SJCRH30 (cell line): ENCODE data around the gene GPR55. TPM values are rescaled to one million over a fixed set of nuclear protein-coding genes. Genes with fewer than 3 reads are reported as not detected.

Experiments used
- DNase-seq, 2 experiments: peaks; one replicate each; pipeline ENCODE4 v3.0.0-alpha.2; 2015 to 2020
- H3K27ac ChIP-seq: fragments of 250-450 bp; sonication (Bioruptor Pico); 2 replicates; pipeline ENCODE4 v1.5.1; 2020; ENCODE audit warnings: mild to moderate bottlenecking, moderate library complexity
- H3K27me3 ChIP-seq: fragments of 250-450 bp; sonication (Bioruptor Pico); 2 replicates; pipeline ENCODE4 v1.5.1; 2020; ENCODE audit warnings: mild to moderate bottlenecking, moderate library complexity
- H3K36me3 ChIP-seq: fragments of 250-450 bp; sonication (Bioruptor Pico); 2 replicates; pipeline ENCODE4 v1.5.1; 2020; ENCODE audit warnings: mild to moderate bottlenecking, moderate library complexity
- H3K4me1 ChIP-seq: fragments of 250-450 bp; sonication (Bioruptor Pico); 2 replicates; pipeline ENCODE4 v1.5.1; 2020; ENCODE audit warnings: mild to moderate bottlenecking, moderate library complexity
- H3K4me3 ChIP-seq: fragments of 250-450 bp; sonication (Bioruptor Pico); 2 replicates; pipeline ENCODE4 v1.5.1; 2020; ENCODE audit warnings: mild to moderate bottlenecking, moderate library complexity
- H3K9me3 ChIP-seq: fragments of 250-450 bp; sonication (Bioruptor Pico); replicated peaks from 2 replicates; pipeline ENCODE4 v1.5.1; 2020; ENCODE audit warnings: mild to moderate bottlenecking, moderate library complexity
- total RNA-seq: library from RNA; depleted of rRNA; stranded (reverse); fragments of >200 nt; shearing (Covaris generic); gene quantifications from 2 replicates; pipeline ENCODE4 v1.2.3, GENCODE V29; 2014

Gene GPR55
- total RNA-seq, 1 experiment from 2014 or later, result 0.10 TPM

DNA sequence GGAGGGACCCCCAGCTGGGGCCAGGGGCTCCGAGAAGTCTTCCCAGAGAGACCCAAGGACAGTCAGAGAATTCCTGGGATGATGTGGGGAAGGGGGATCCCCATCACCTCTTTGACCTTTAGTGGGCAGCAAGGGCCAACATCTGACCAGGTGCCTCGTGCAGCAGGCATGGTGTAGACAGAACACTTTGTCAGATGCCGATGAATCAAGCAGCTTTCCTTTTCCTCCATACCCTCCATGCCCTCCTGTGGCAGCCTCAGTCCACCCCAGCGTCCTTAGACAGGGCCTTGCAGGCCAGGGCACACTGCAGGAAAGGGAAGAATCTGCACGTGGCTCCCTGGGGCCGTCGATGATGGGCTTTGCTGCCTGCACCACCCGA lies 26.3 kb downstream of the GPR55 start:
- H3K9me3 ChIP-seq, result no peaks in the 10 kb centered on the region
- no peak for DNase-seq
- H3K4me3 ChIP-seq, result no peak overlapping the region
- no peaks in the 10 kb centered on the region for H3K4me1 ChIP-seq
- no peaks in the 10 kb centered on the region for H3K36me3 ChIP-seq
- peaks cover 59% of the 10 kb centered on the region for H3K27me3 ChIP-seq
- H3K27ac ChIP-seq, result no peak overlapping the region

DNA sequence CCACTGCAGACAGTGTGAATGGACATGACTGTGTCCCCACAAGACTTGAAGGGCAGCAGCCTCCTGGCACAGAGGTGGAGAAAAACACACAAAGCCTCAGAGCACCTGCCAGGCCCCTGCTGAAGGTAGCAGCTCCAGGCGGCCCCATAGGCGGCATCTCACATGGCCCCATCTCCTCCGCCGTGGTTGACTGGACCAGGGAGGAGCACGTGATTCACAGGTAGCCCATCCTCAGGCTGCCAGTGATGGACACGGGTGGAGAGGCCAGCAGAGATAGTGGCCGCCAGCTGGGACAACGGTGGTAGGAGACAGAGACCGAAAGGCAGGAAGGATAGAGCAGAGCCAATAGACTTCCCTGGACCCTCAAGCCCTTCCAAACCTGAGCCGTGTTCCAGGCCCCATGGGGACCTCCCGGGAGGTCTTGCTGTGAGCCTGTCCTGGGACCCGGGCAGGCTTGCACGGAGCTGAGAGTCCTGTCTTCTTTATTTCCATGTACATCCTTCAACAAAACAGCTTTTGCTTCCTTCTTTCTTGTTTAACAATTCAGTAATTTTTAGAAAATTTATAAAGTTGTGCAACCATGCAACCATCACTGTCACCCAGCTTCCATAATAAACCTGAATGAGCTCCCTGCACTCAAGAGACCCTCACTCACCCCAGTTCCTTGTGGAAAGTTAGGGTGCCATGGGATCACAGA lies 26.9 kb downstream of the GPR55 start:
- Histone ChIP-seq H3K27me3 (peaks cover 63% of the 10 kb centered on the region), H3K9me3 (no peaks in the 10 kb centered on the region)
- DNase-seq, result no peak

DNA sequence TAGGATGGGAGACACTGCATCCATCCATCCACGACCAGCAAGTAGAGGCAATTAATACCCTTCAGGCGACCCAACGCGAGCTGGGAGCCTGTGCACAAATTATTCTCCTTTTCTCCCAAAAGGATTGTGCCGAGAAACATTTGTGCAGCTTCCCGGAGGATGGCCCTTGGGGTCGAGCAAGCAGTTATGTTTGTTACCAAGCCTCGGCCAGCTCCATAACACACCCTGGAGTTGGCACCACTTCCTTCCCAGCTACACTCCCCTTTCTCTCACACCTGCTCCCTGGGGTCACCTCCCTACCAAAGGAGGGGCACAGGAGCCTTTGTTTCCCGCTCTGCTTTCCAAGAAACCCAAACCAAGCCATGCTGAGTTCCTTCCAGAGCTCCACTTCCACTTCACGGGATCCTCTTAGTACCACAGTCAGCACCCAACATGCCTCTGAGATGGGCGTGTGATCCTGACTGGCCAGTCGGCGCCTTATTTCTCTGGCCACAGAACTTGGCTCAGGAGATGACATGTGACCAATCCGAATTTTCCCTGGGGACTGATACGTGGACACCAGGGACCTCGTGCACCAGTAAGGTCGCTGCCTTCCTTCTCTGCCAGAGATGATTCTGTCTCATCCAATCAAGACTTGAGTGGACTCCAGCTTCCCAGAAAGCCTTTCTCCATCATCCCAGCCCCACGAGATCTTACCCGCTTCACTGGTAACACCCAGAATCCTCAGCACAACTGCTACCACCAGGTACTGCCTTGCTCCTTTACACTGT lies 28.5 kb downstream of the GPR55 start:
- Histone ChIP-seq H3K27me3 (peaks cover 64% of the 10 kb centered on the region), H3K4me3 (no peak overlapping the region)
- no peak for DNase-seq

More for the DNA sequence above, 26.9 kb downstream of the GPR55 start:
- Histone ChIP-seq H3K36me3 (no peaks in the 10 kb centered on the region), H3K4me3 (no peak overlapping the region), H3K27ac (no peak overlapping the region), H3K4me1 (no peaks in the 10 kb centered on the region)

DNA sequence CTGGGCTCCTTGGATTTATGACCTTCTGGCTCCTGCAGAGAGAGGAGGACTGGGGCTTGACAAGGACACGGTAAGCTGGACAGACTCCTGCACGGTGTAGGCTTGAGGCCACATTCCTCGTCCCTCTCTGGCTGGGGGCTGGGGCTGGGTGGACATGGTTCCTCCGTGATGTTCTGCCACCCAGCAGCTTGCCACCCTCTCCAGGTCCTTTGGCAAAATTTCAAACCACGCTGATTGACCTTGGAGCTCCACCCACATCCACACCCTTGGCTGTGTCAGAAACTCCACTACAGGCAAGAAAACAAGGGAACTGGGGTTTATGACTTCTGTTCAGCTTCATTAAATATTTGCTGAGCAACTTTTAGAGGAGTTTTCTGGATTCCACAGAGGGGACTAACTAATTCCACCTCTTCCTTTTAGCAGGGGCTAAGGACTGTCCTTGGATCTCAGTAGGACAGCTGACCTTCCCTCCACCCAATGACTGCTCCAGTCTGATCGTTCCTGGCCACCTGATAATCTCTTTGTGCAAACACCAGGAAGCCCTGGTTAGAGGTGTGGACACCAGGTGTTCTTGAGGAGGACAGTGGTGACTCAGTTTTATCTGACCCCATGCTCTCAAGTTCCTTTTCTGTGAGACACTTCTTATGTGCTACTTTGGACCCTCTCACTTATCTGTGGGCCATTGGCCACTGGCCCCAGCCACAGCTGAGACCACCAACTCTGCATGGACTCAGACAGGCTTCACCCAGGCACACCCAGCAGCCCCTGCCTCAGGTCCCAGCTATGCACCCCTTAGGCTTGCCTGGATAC lies 29.3 kb downstream of the GPR55 start:
- no peak for DNase-seq
- Histone ChIP-seq H3K27ac (no peak overlapping the region), H3K4me3 (no peak overlapping the region), H3K36me3 (no peaks in the 10 kb centered on the region), H3K4me1 (no peaks in the 10 kb centered on the region), H3K27me3 (peaks cover 64% of the 10 kb centered on the region), H3K9me3 (no peaks in the 10 kb centered on the region)

More for the DNA sequence above, 28.5 kb downstream of the GPR55 start:
- H3K27ac ChIP-seq, result no peak overlapping the region
- no peaks in the 10 kb centered on the region for H3K36me3 ChIP-seq
- no peaks in the 10 kb centered on the region for H3K9me3 ChIP-seq
- H3K4me1 ChIP-seq, result no peaks in the 10 kb centered on the region

DNA sequence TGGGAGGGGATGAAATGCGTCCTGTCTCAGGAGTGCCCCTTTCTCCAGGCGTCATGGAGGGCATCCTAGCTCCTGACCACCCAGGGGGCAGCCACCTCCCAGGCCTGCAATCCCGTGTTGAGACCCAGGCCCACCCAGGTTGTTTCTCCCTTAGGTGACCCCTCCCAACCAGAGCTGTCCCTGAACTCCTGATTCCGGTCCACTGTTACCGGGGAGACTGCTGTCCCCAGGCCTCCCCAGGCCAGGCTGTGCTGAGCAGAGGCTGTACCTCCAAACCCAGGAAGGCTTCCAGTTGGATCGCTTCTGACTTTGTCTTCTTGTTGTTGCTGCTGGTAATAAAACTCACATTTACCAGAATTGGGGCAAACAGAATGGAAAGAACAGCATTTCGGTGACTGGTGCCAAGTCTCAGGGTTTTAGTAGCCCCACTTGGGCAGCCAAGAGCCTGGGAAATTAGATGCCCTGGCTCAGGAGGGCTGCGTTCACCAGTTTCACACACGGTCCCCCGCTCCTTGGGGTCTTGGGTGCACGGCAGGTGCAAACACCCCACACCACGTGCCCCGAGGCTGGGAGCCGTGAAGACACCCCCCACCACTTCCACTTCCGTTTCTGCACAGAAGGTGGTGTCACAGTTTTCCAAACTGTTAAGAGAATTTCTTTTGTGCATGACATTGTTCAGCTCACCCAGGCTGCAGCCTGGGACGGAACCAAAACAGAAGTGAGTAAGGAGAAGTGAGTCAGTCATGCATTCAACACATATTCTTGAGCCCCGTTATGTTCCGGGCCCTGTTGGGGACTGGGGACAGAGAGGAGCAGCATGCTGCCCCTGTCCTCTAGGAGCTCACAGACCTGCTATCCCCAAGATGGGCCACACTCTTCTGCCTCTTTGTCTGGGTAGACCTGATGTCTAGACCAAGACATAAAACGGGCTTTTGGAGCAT lies 30.9 kb downstream of the GPR55 start:
- H3K4me3 ChIP-seq, result no peak overlapping the region
- no peak for DNase-seq
- no peaks in the 10 kb centered on the region for H3K4me1 ChIP-seq
- peaks cover 54% of the 10 kb centered on the region for H3K27me3 ChIP-seq
- H3K36me3 ChIP-seq, result no peaks in the 10 kb centered on the region
- no peak overlapping the region for H3K27ac ChIP-seq
- H3K9me3 ChIP-seq, result no peaks in the 10 kb centered on the region

DNA sequence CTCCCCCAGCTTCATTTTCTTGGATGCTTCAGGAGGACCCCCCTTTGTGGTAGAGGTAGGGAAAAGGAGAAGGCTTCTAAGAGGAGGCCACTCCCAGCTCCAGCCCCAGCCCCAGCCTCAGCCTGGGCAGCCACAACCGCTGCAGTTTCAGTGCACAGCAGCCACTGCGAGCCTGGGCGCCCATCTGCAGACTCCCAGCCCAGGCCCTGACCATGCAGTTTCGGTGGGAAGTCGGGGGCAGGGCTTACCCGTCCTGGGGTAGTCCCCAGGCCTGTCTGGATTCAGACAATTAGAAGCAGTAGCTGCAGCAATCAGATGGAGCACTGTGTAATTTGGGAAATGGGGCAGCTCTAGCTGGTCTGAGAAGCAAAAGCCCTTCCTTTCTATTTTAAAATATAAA lies 31.7 kb downstream of the GPR55 start:
- Histone ChIP-seq H3K27ac (no peak overlapping the region), H3K36me3 (no peaks in the 10 kb centered on the region), H3K4me3 (no peak overlapping the region), H3K27me3 (peaks cover 49% of the 10 kb centered on the region), H3K4me1 (no peaks in the 10 kb centered on the region), H3K9me3 (no peaks in the 10 kb centered on the region)
- no peak for DNase-seq

DNA sequence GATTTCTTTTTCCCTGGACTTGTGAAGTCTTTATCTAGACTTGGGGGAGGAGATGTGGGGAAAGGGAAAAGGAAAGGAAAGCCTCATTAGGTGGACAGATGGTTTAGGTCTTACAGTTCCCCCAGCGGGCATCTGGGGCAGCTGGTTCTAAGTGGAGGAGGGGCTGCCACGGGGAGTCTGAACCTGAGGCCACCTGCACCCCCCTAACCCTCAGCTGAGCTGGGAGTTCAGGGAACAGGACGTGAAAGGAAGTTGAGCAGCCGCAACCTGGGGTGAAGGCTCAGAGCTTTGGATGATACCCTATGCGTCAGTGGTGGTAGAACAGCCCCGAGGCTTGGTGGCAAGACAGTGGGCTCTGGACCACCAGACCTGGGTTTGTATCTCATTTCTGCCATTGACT lies 33.5 kb downstream of the GPR55 start:
- Histone ChIP-seq H3K4me1 (no peaks in the 10 kb centered on the region), H3K27me3 (peaks cover 33% of the 10 kb centered on the region), H3K36me3 (no peaks in the 10 kb centered on the region), H3K9me3 (no peaks in the 10 kb centered on the region), H3K4me3 (no peak overlapping the region), H3K27ac (no peak overlapping the region)
- DNase-seq, result no peak

DNA sequence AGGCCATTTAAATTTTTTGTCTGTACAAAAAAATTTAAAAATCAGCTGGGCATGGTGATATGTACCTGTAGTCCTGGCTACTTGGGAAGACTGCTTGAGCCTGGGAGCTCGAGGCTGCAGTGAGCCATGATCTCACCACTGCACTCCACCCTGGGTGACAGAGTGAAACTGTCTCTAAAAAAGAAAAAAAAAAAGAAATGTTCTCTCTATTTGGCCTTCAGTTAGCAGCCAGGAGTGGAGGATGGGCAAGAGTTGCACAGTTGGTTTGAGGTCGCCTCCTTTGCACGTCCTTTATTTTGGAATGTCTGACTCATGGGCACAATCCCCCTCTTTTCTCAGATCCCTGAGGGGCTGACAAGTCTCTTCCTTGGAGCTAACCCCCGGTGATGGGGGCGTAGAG lies 34.0 kb downstream of the GPR55 start:
- Histone ChIP-seq H3K36me3 (no peaks in the 10 kb centered on the region), H3K27ac (no peak overlapping the region), H3K9me3 (no peaks in the 10 kb centered on the region), H3K4me3 (no peak overlapping the region), H3K27me3 (peaks cover 33% of the 10 kb centered on the region), H3K4me1 (no peaks in the 10 kb centered on the region)
- DNase-seq, result no peak

DNA sequence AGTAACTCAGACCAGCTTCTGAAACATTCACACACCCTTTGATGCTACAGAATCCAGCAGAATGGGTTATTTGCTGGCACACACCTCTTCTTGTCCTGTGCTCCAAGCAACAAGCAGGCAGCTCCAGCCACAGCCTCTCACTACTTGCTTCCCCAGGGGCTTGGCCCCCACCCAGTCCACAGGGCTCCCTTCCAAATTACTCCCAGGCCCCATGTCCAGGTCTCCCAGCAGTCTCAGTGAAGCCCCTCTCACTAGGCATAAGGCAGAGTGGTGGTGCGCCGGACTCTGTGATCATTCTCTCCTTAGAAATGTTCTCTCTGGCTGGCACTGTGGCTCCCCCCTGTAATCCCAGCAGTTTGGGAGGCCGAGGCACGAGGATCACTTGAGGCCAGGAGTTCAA lies 34.4 kb downstream of the GPR55 start:
- Histone ChIP-seq H3K4me3 (no peak overlapping the region), H3K4me1 (no peaks in the 10 kb centered on the region), H3K27me3 (peaks cover 32% of the 10 kb centered on the region), H3K27ac (no peak overlapping the region), H3K36me3 (no peaks in the 10 kb centered on the region), H3K9me3 (no peaks in the 10 kb centered on the region)
- DNase-seq, result no peak

DNA sequence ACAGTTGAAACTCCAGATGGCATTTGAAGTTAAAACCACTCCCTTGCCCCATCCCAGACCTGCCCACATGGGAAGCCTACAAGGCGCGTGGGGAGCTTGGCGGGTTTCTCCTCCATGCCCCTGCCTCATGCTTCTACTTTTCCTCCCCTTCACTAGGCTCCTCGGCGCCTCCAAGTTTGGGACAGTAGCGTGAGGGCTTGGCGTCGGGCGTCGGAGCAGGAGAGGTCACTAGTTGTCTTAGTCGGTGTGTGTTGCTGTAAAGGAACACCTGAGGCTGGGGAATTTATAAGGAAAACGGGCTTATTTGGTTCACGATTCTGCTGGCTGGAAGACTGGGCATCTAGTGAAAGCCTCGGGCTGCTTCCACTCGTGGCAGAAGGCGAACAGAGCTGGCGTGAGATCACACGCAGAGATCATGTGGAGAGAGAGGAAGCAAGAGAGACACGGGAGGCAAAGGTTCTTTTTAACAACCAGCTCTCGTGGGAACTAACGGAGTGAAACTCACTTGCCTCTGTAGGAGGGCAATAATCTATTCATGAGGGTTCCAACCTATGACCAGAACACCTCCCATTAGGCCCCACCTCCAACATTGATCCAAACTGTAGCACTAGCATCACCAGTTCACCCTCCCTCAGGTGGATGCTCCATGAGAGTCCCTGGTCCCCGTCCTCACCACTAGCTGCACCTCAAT lies 35.0 kb downstream of the GPR55 start:
- no peak for DNase-seq
- Histone ChIP-seq H3K27ac (no peak overlapping the region), H3K4me3 (no peak overlapping the region), H3K9me3 (no peaks in the 10 kb centered on the region), H3K36me3 (no peaks in the 10 kb centered on the region), H3K27me3 (peaks cover 26% of the 10 kb centered on the region), H3K4me1 (no peaks in the 10 kb centered on the region)

DNA sequence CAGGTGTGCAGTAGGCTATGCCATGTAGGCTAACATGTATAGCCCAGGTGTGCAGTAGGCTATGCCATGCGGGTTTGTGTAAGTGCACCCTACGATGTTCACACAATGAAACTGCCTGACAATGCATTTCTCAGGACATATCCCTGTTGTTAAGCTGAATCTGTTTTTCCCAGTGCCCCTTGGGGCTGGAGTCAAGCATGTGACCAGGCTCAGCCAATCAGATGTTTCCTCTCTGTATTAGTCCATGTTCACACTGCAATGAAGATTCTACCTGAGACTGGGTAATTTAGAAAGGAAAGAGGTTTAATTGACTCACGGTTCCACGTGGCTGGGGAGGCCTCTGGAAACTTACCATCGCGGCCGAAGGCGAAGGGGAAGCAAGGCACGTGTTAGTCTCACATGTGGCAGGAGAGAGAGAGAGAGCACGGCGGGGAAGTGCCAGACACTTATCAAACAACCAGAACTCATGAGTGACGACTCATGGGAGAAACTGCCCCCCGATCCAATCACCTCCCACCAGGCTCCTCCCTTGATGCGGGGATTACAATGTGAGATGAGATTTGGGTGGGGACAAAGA lies 36.1 kb downstream of the GPR55 start:
- Histone ChIP-seq H3K9me3 (no peaks in the 10 kb centered on the region), H3K27me3 (peaks cover 20% of the 10 kb centered on the region), H3K36me3 (no peaks in the 10 kb centered on the region), H3K4me1 (no peaks in the 10 kb centered on the region), H3K4me3 (no peak overlapping the region), H3K27ac (no peak overlapping the region)
- DNase-seq, result no peak

DNA sequence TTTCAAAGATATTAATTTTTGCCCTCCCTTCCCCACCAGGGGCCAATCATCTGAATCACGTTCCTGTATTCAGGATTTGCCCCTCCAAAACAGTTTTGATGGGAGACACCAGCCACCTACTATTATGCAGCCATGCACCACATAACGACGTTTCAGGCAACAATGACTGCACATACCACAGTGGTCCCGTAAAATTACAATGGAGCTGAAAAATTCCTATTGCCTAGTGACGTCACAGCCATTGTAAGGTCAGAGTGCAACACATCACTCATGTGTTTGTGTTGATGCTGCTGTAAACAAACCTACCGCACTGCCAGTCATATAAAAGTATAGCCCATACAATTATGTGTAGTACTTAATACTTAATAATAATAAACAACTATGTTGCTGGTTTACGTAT lies 37.7 kb downstream of the GPR55 start:
- DNase-seq, result no peak
- Histone ChIP-seq H3K9me3 (no peaks in the 10 kb centered on the region), H3K36me3 (no peaks in the 10 kb centered on the region), H3K27ac (no peak overlapping the region), H3K4me3 (no peak overlapping the region), H3K4me1 (no peaks in the 10 kb centered on the region), H3K27me3 (peaks cover 7% of the 10 kb centered on the region)

DNA sequence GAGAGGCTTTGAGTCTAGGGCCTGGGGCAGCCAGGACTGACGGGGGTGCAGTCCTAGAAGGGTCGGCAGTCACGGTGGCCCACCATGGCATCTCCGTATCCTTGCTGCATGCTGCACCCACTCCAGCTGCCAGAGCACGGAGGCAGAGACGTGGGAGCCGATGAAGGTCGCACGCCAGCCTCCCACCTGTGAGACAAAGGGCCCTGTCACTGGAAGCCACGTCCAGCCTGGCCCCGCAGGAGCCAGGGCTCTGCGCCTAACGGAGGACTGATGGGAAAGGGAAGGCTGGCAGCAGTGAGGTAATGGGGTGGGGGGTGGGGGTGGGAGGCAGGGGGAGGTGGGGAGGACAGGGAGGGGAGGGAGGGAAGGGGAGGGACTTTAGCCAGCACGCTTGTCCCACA lies 38.4 kb downstream of the GPR55 start:
- Histone ChIP-seq H3K9me3 (no peaks in the 10 kb centered on the region), H3K4me1 (no peaks in the 10 kb centered on the region), H3K27me3 (peaks cover 7% of the 10 kb centered on the region), H3K36me3 (no peaks in the 10 kb centered on the region), H3K4me3 (no peak overlapping the region), H3K27ac (no peak overlapping the region)
- no peak for DNase-seq
